ENCODE measurements around the gene AFTPH.

DNA sequence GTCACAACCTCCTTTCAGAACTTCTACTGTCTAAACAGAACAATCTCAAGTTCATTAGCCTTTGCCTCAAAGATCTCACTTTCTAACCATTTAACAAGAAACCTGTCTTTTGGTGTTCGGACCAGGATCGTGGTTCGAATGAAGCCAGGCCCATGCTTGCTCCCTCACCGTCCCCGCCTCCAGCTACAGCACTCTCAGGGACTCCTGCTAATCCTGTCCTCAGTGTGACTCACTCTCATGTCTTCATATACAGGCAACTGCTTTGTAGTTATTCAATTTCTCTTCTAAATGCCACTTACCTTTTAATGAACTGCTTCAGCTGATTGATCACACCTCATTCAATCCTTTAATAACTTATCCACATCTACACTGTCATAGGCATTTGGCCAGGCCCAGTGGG lies 113.8 kb downstream of the AFTPH start:
- no peak for TF ChIP-seq POLR2A (IDR thresholded peaks at IDR 0.05)
- TF ChIP-seq, protein P1, sequence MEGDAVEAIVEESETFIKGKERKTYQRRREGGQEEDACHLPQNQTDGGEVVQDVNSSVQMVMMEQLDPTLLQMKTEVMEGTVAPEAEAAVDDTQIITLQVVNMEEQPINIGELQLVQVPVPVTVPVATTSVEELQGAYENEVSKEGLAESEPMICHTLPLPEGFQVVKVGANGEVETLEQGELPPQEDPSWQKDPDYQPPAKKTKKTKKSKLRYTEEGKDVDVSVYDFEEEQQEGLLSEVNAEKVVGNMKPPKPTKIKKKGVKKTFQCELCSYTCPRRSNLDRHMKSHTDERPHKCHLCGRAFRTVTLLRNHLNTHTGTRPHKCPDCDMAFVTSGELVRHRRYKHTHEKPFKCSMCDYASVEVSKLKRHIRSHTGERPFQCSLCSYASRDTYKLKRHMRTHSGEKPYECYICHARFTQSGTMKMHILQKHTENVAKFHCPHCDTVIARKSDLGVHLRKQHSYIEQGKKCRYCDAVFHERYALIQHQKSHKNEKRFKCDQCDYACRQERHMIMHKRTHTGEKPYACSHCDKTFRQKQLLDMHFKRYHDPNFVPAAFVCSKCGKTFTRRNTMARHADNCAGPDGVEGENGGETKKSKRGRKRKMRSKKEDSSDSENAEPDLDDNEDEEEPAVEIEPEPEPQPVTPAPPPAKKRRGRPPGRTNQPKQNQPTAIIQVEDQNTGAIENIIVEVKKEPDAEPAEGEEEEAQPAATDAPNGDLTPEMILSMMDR (IDR thresholded peaks at IDR 0.05) = no peak
- no peak for TF ChIP-seq POLR2AphosphoS5 (IDR thresholded peaks at IDR 0.05; ENCODE audit: insufficient read depth in 1 of 2, low read depth in 1 of 2)

Data from vagina (tissue), 2 donors.